ENCODE results near the gene SPEM3. TPM values are rescaled to one million over a fixed set of nuclear protein-coding genes. Genes with fewer than 3 reads are reported as not detected.

The SPEM3 gene
- total and polyA plus RNA-seq, 2 of the 13 experiments (the other 11 are each of a cell fraction or from before 2014, with no cell fraction given): not detected

DNA sequence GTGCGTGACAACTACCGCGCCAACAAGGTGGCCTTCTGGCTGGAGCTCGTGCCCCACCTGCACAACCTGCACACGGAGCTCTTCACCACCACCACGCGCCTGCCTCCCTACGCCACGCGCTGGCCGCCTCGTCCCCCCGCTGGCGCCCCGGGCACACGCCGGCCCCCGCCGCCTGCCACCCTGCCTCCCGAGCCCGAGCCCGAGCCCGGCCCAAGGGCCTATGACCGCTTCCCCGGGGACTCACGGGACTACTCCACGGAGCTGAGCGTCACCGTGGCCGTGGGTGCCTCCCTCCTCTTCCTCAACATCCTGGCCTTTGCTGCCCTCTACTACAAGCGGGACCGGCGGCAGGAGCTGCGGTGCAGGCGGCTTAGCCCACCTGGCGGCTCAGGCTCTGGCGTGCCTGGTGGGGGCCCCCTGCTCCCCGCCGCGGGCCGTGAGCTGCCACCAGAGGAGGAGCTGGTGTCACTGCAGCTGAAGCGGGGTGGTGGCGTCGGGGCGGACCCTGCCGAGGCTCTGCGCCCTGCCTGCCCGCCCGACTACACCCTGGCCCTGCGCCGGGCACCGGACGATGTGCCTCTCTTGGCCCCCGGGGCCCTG is 11.5 kb upstream of the SPEM3 start:
- H4K20me1 ChIP-seq (ENCODE audit: insufficient read depth, low read length): no peaks in the 10 kb centered on the region
- no TSS peak for BruUV-seq (replicated peaks)
- no peaks in the 10 kb centered on the region for H3K36me3 ChIP-seq (replicated peaks in 1 of 2; ENCODE audit: control insufficient read depth in 1 of 2, insufficient read depth in 2 of 2, low read length in 2 of 2)
- in situ Hi-C loops (cut with HindIII; ENCODE audit: extremely low pct_ligation_motif_present, low pct_unique_long_range_greater_than_20kb): no loop called here
- no peak overlapping the region for H3K4me2 ChIP-seq (ENCODE audit: low read depth, low read length)
- ATAC-seq (no peak), FAIRE-seq (no peak), DNase-seq (ENCODE audit: low spot score) (no peak)
- H3K4me1 ChIP-seq (ENCODE audit: insufficient read depth, low read length): 0 out of 2 replicates have a peak, but pooled peaks cover 13% of the 10 kb centered on the region
- WGBS (ENCODE audit: low lambda C conversion rate): 95% methylated on average over 50 of the region's 54 CpGs
- no peaks in the 10 kb centered on the region for H3K9me3 ChIP-seq (ENCODE audit: low read length)
- no peak overlapping the region for H3K9ac ChIP-seq (ENCODE audit: insufficient read depth, low read depth, low read length)
- ChIA-PET POLR2A (no interaction called here), CTCF (ENCODE audit: low intra/inter-chr PET ratio, low total read pairs) (no interaction called here)
- intact Hi-C loops (cut with micrococcal nuclease; ENCODE audit: unreplicated experiment): no loop called here
- no peak overlapping the region for H3K27ac ChIP-seq (ENCODE audit: extremely low read length, insufficient read depth, low read length)
- H2AFZ ChIP-seq (ENCODE audit: low read length): no peak overlapping the region
- no peak overlapping the region for H3K4me3 ChIP-seq (replicated peaks in 1 of 3; ENCODE audit: insufficient read depth in 1 of 3, low read depth in 2 of 3, low read length in 3 of 3)
- TF ChIP-seq, protein P1, sequence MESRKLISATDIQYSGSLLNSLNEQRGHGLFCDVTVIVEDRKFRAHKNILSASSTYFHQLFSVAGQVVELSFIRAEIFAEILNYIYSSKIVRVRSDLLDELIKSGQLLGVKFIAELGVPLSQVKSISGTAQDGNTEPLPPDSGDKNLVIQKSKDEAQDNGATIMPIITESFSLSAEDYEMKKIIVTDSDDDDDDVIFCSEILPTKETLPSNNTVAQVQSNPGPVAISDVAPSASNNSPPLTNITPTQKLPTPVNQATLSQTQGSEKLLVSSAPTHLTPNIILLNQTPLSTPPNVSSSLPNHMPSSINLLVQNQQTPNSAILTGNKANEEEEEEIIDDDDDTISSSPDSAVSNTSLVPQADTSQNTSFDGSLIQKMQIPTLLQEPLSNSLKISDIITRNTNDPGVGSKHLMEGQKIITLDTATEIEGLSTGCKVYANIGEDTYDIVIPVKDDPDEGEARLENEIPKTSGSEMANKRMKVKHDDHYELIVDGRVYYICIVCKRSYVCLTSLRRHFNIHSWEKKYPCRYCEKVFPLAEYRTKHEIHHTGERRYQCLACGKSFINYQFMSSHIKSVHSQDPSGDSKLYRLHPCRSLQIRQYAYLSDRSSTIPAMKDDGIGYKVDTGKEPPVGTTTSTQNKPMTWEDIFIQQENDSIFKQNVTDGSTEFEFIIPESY (CRISPR knock-in tag; IDR thresholded peaks at IDR 0.05): peak; percentile 49; the same call in 1 of the 2 replicates
- TF ChIP-seq HOXA3 (CRISPR knock-in tag; IDR thresholded peaks at IDR 0.05): no peak
- H3K27me3 ChIP-seq (ENCODE audit: control insufficient read depth in 1 of 2, insufficient read depth in 2 of 2, low read length in 2 of 2): peaks cover 1 to 5% of the 10 kb centered on the region in 2 experiments; a peak in 1 of 5 replicates
- H3K79me2 ChIP-seq (ENCODE audit: insufficient read depth, low read length): no peaks in the 10 kb centered on the region

DNA sequence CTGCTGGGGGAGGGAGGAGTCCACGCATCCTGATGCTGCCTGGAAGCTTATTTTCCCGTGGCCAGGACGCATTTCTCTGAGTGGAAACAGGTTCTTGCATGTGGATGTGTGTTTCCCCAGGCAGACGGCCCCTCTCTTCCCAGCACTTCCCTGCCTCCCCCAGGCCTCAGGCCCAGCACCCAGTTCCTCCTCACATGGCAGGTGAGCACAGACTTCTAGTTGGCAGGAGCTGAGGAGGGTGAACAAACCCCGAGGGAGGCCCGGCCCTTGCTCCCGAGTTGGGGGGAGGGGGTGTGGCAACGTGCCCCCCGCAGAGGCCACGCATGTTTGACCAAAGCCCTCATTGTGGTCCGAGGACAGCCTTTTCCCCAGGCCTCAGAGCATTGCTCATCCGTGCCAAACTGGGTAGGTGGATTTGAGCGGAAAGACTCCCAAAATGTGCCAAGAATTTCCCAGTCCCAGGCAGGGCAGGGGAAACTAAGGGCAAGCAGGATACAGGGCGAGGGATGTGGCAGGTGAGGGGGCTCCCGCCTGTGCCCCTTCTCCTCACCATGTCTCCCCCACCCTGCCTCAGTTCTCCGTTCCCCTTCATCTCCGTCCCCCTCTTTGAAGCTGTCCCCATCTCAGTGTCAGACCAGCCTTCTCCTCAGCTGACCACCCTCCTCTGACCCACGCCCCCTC is 10.0 kb upstream of the SPEM3 start:
- WGBS (ENCODE audit: low lambda C conversion rate): 67% methylated on average over 15 of the region's 18 CpGs
- no peak overlapping the region for H2AFZ ChIP-seq (ENCODE audit: low read length)
- 0 out of 2 replicates have a peak, but pooled peaks have one; percentile 22 for TF ChIP-seq POLR2G (IDR thresholded peaks at IDR 0.05; ENCODE audit: low read depth, low read length)
- TF ChIP-seq, protein P2, sequence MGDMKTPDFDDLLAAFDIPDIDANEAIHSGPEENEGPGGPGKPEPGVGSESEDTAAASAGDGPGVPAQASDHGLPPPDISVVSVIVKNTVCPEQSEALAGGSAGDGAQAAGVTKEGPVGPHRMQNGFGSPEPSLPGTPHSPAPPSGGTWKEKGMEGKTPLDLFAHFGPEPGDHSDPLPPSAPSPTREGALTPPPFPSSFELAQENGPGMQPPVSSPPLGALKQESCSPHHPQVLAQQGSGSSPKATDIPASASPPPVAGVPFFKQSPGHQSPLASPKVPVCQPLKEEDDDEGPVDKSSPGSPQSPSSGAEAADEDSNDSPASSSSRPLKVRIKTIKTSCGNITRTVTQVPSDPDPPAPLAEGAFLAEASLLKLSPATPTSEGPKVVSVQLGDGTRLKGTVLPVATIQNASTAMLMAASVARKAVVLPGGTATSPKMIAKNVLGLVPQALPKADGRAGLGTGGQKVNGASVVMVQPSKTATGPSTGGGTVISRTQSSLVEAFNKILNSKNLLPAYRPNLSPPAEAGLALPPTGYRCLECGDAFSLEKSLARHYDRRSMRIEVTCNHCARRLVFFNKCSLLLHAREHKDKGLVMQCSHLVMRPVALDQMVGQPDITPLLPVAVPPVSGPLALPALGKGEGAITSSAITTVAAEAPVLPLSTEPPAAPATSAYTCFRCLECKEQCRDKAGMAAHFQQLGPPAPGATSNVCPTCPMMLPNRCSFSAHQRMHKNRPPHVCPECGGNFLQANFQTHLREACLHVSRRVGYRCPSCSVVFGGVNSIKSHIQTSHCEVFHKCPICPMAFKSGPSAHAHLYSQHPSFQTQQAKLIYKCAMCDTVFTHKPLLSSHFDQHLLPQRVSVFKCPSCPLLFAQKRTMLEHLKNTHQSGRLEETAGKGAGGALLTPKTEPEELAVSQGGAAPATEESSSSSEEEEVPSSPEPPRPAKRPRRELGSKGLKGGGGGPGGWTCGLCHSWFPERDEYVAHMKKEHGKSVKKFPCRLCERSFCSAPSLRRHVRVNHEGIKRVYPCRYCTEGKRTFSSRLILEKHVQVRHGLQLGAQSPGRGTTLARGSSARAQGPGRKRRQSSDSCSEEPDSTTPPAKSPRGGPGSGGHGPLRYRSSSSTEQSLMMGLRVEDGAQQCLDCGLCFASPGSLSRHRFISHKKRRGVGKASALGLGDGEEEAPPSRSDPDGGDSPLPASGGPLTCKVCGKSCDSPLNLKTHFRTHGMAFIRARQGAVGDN (CRISPR knock-in tag; IDR thresholded peaks at IDR 0.05): peak; percentile 25; the same call in 1 of the 2 replicates
- TF ChIP-seq TP53 (CRISPR knock-in tag; conservative IDR thresholded peaks at IDR 0.05): no peak
- no peak overlapping the region for H3K4me2 ChIP-seq (ENCODE audit: low read depth, low read length)
- H3K27ac ChIP-seq (ENCODE audit: extremely low read length, insufficient read depth, low read length): no peak overlapping the region
- FAIRE-seq (no peak), DNase-seq (ENCODE audit: low spot score) (no peak), ATAC-seq (no peak)
- intact Hi-C loops (cut with micrococcal nuclease; ENCODE audit: unreplicated experiment): no loop called here
- no TSS peak for BruUV-seq (replicated peaks)
- ChIA-PET CTCF (ENCODE audit: low intra/inter-chr PET ratio, low total read pairs) (no interaction called here), POLR2A (no interaction called here)
- H4K20me1 ChIP-seq (ENCODE audit: insufficient read depth, low read length): no peaks in the 10 kb centered on the region
- H3K9me3 ChIP-seq (ENCODE audit: low read length): no peaks in the 10 kb centered on the region
- H3K79me2 ChIP-seq (ENCODE audit: insufficient read depth, low read length): no peaks in the 10 kb centered on the region
- no peak overlapping the region for H3K4me3 ChIP-seq (replicated peaks in 1 of 3; ENCODE audit: insufficient read depth in 1 of 3, low read depth in 2 of 3, low read length in 3 of 3)
- peaks cover 2 to 5% of the 10 kb centered on the region in 2 experiments; a peak in 1 of 5 replicates for H3K27me3 ChIP-seq (ENCODE audit: control insufficient read depth in 1 of 2, insufficient read depth in 2 of 2, low read length in 2 of 2)
- H3K9ac ChIP-seq (ENCODE audit: insufficient read depth, low read depth, low read length): no peak overlapping the region
- H3K36me3 ChIP-seq (replicated peaks in 1 of 2; ENCODE audit: control insufficient read depth in 1 of 2, insufficient read depth in 2 of 2, low read length in 2 of 2): no peaks in the 10 kb centered on the region
- H3K4me1 ChIP-seq (ENCODE audit: insufficient read depth, low read length): peaks cover 13% of the 10 kb centered on the region; the same call in 1 of the 2 replicates
- in situ Hi-C loops (cut with HindIII; ENCODE audit: extremely low pct_ligation_motif_present, low pct_unique_long_range_greater_than_20kb): no loop called here

Measured in HepG2 (cell line).